GM13976 (cell line): ENCODE results near the gene C1orf141.
"Not testable (repeated sequence)": the region's sequence is repeated elsewhere in the genome, so short reads cannot be mapped to it uniquely, and the experiment has no call there.

Source experiments
- DNase-seq: peaks from one replicate; pipeline ENCODE4 v3.0.0; 2012; ENCODE audit warnings: low spot score
- in situ Hi-C: fragments of 300-500 bp; cut with MboI; formaldehyde crosslinking; loops from one replicate; pipeline ENCODE4 v1.12.0; 2022; ENCODE audit warnings: low sequenced_read_pairs, mixed read lengths, inconsistent platforms; ENCODE audit not compliant: unreplicated experiment
- TF ChIP-seq, protein P1 (sequence below): IDR thresholded peaks from 2 replicates; pipeline ENCODE4 v1.5.1; 2012; ENCODE audit warnings: borderline replicate concordance, mild to moderate bottlenecking; ENCODE audit not compliant: insufficient read depth; ENCODE audit errors: extremely low read depth, missing control alignments, control extremely low read depth

Gene C1orf141

DNA sequence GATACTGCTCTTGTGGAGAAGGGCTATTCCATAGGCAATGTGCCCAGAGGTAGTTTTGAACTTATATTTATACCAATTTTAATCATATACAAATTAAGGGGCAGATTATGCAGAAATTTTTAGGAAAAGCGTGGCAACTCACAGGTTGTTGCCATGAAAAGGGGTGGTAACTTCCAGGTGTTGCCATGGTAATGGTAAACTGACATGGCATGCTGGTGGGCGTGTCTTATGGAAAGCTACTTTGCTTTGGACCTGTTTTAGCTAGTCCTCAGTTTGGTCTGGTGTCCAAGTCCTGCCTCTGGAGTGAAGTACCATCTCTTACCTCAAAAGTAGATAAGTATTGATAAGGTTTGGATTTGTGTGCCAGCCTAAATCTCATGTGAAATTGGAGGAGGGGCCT lies 23.6 kb upstream of the C1orf141 start:
- DNase-seq: no peak
- in situ Hi-C loops: no loop called here
- TF ChIP-seq, protein P1, sequence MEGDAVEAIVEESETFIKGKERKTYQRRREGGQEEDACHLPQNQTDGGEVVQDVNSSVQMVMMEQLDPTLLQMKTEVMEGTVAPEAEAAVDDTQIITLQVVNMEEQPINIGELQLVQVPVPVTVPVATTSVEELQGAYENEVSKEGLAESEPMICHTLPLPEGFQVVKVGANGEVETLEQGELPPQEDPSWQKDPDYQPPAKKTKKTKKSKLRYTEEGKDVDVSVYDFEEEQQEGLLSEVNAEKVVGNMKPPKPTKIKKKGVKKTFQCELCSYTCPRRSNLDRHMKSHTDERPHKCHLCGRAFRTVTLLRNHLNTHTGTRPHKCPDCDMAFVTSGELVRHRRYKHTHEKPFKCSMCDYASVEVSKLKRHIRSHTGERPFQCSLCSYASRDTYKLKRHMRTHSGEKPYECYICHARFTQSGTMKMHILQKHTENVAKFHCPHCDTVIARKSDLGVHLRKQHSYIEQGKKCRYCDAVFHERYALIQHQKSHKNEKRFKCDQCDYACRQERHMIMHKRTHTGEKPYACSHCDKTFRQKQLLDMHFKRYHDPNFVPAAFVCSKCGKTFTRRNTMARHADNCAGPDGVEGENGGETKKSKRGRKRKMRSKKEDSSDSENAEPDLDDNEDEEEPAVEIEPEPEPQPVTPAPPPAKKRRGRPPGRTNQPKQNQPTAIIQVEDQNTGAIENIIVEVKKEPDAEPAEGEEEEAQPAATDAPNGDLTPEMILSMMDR: no peak

DNA sequence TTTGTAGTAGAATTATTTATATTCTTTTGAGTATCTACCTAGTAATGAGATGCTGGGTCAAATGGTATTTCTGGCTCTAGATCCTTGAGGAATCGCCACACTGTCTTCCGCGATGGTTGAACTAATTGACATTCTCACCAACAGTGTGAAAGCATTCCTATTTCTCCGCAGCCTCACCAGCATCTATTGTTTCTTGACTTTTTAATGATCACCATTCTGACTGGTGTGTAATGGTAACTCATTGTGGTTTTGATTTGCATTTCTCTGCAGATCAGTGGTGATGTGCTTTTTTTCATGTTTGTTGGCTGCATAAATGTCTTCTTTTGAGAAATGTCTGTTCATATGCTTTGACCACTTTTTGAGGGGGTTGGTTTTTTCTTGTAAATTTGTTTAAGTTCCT lies 16.2 kb upstream of the C1orf141 start:
- TF ChIP-seq, protein P1: no peak

DNA sequence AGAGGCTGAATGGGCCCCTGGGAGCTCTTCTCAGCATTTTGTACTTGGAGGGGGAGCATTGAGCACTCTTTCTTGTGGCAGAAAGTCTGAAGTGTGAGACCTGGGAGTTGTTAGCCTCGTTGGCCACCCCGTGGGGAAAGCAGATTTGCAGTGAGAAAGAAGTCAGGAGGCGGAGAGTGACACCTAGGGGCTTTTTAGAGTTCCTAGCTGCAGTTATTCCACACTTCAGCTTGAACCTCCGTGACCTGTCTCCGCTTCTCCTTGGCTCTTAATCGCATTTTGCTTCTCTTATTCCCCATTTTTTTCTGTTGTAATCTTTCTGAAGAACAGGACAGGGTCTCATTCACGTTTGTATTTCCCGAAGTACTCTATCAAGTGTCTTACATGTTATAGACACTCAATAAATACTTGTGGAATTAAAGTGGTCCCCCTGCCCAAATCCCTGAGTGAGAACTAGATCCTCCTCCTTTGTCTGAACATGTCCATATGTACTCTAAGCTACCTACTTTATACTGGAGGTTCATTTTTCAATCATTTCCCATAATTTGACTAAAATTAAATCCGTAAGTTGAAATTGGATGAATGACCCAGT lies 14.5 kb upstream of the C1orf141 start:
- DNase-seq: peak; percentile 73
- in situ Hi-C loops: loop anchor here (10.0 kb wide), 3 partner anchors 154 to 374 kb away; no protein-coding TSS in a partner anchor
- TF ChIP-seq, protein P1: peak; percentile 56

More for the DNA sequence above, 16.2 kb upstream of the C1orf141 start:
- in situ Hi-C loops: no loop called here
- DNase-seq: no peak

DNA sequence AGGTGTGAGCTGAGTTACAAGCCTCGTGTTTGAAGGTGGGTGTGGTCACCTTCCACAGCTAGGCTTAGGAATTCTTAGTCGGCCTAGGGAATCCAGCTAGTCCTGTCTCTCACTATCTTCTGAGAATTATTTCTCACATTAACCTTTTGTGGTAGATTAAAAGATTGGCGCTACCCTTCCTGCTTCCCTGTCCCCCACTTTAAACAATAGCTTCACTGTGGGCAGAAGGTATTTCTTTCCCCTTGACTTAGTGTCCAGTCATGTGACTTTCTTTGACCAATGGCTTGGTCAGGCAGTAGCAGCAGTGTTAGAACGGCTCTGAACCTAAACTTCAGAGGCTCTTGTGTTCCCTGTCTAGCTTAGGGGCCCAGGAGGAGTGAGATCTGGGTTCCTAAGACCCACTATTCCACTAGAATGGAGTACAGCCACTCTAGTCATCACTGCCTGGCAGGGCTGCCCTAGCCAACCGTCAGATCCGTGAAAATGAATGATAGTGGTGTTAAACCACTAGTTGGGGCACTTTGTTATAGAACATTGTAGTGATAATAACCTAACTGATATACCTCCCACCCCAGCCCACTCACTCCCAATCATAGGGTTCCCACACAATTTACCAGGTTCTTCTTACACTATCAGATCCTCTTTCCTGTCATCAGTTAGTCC lies 13.9 kb upstream of the C1orf141 start:
- TF ChIP-seq, protein P1: no peak
- no peak for DNase-seq
- in situ Hi-C loops: loop anchor here (10.0 kb wide), 3 partner anchors 154 to 374 kb away; no protein-coding TSS in a partner anchor

DNA sequence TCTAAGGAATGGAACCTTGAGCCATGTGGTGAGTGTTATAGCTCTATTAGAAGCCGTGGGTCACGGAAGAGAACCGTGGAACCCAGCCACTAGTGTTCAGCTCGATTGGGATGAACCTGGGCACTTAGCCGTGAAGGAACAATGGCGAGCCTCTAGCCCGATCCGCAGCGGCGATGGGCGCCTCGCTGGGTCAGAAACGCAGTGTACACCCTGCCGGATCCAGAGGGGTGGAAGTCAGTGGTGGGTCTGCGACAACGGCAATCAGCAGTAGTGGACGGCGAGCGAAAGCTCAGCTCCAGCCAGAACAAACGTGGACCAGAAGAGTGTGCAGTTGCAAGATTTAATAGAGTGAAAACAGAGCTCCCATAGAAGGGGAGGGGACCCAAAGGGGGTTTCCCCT lies 13.2 kb upstream of the C1orf141 start:
- DNase-seq: not testable (repeated sequence)
- in situ Hi-C loops: loop anchor here (10.0 kb wide), 3 partner anchors 153 to 373 kb away; no protein-coding TSS in a partner anchor

GRCh38 chr1:67146539-67146938 lies 11.8 kb upstream of the C1orf141 start:
- no peak for DNase-seq
- in situ Hi-C loops: loop anchor here (10.0 kb wide), 3 partner anchors 152 to 372 kb away; no protein-coding TSS in a partner anchor
- TF ChIP-seq, protein P1: no peak

DNA sequence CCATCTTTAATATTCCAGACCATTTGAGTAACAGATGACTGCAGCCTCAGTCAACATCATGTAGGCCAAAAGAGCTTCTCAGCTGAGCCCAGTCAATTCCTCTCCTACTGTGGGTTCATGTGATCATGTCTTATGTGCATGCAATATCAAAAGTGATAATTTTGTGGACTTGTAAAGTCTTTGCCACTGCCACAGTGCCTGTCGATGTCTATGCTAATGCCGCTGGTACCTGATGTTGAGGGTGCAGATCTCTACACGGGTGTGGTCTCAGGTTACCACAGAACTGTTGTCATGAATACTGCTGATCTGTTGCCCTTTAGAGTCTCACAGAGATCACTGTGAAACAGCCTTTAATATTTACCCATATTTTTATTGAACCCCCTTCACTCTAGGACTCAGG lies 11.3 kb upstream of the C1orf141 start:
- DNase-seq: no peak
- TF ChIP-seq, protein P1: no peak
- in situ Hi-C loops: loop anchor here (10.0 kb wide), 3 partner anchors 151 to 371 kb away; no protein-coding TSS in a partner anchor
